GM19468 (cell line): ENCODE data around the gene CSNK1D.

Experiments used
- ATAC-seq: cut with Tn5 transposase; IDR thresholded peaks from one replicate; pipeline ENCODE4 v1.9.1; 2021; ENCODE audit warnings: mild to moderate bottlenecking, moderate library complexity, moderate number of reproducible peaks; ENCODE audit not compliant: unreplicated experiment; ENCODE audit errors: extremely low read depth

Gene CSNK1D

DNA sequence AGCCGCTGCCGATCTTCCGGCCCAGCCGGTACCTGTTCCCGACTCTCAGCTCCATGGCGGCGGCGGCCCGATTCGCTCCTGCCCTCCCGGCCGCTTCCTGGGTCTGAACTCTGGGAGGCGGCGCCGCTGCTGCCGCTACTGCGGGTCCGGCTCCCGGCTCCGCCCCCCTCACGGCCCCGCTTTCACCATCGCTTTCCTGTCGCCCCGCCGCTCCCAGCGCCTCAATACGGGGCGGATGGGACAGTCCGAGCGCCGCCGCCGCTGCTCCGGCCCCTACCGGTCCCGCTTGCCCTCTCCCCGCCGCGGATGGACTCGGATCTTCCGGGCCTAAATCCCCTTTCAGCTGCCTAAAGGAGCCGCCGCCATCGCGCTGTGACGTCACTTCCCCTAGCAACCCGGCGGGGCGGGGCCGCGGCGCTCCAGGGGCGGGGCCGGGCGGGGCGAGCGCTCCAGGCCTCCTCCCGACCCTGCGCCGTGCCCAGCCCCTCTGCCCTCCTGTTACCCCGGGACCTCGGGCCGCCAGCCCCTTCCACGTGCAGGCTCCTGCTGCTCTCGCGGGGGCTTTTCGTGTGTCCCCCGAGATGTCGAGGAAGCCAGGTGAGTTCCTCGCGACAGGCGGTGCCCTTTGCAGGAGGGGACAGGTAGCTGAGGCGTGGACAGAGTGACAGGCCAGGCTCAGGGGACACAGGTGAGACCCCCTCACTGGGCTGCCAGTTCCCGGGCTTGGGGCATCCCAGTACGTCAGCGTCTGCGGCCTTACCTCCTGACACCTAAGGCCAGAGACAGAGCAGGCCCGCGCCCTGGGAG lies at the start of gene CSNK1D:
Gene CSNK1D (minus strand): TSS at position 374 of the 807 bp plus-strand sequence. CDS start 319 bp downstream, at position 55.
- no peak for ATAC-seq

DNA sequence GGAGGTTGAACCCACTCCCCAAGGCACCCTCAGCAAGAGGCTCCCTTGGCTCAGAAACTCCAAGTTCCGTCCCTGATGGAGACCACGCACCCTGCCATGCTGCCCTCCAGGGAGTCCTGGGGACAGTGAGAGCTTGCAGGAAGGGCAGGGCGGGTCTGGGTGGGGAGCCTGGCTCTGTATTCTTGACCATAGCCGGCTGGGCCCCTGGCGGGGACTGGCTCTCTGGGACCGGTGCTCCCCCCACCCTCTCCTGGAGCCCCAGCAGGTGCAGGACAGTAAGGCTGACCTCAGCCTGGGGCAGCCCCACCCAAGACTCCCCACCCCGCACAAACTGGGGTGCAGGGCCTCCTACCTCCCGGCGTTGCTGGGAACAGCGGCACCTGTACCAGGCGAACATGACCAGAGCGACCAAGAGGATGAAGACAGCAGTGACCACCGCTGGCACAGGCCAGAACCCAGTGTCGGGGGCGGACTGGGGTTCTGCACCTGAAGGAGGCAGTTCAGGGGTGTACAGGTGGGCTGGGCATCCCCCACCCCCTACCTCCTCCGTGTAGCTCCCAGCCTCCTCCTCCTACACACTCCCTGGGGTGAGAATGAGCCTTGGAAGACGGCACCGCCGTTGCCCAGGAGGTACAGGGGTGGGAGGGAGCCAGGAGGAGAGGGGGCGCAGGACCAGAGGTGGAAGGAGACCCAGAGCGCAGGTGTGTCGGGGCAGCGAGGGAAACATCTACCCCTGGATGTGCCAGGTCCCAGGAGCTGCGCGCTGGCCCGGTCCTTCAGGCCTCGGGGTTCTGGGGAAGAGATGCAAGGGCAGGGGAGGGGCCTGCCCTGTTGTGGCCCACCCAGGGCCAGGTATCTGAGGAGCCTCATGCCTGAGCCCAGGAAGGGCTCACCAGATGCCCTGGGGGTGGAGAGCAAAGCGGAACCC lies 49.3 kb upstream of the CSNK1D start:
- ATAC-seq = no peak

- ATAC-seq = no peak
Observed at GRCh38 chr17:82321947-82322466, 48.5 kb upstream of the CSNK1D start.

DNA sequence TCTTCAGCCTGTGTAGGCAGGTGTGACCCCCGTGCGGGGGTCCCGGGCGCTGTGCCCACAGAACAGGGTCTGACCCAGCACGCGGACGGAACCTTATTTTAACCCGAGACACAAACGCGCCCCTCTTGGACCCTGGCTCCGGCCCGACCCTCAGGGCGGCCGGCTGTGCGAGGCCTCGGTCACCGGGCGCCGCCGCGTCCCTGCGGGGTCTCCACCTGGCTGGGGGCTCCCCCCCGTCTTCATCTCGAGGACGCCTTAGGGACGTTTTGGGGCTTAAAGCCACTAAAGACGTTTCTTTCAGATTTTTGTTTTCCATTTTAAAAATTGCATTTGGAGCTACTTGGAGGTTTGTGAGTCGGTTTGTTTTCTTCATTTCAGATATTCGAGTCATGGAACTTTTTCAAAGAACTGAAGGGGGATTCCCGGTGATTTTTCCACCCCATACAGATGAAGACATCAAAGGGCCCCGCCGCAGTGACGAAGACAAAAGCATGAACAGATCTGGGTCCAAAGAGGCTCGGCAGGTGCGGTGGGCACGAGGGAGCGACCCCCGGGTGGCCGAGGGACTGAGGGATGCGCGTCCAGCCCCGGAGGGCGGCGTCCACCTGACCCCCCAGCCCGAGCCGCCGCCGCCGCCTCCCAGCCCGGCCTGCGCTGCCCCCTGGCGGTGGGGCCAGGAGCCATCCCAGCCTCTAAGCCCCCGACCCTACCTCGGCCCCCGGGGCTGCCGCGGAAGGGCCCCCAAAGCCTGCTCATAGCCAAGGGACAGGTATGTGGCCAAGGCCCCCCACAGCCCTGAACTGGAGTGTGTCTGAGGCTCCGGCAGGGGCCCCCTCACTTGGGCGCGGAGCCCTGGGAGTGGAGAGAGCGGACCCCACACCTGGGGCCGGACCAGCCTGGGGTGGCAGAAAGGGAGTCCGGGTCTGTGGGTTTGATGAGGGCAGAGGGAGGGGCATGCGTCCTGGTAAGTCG lies 47.7 kb upstream of the CSNK1D start:
- no peak for ATAC-seq

- no peak for ATAC-seq
Observed at GRCh38 chr17:82320140-82320840, 46.8 kb upstream of the CSNK1D start.

GRCh38 chr17:82319619-82320062 lies 46.1 kb upstream of the CSNK1D start:
- ATAC-seq = no peak

- ATAC-seq = no peak
Observed at GRCh38 chr17:82318772-82319606, 45.5 kb upstream of the CSNK1D start.

GRCh38 chr17:82318169-82318498 lies 44.6 kb upstream of the CSNK1D start:
- ATAC-seq = no peak

GRCh38 chr17:82317394-82318168 lies 44.1 kb upstream of the CSNK1D start, which contains the start of gene CD7:
TSS of gene CD7 (minus strand) at chr17:82317608. CDS start at chr17:82317495, 113 bp downstream.
- no peak for ATAC-seq

GRCh38 chr17:82316651-82317393 lies 43.3 kb upstream of the CSNK1D start:
- ATAC-seq = no peak

- no peak for ATAC-seq
Observed at GRCh38 chr17:82315703-82316358, 42.3 kb upstream of the CSNK1D start.

DNA sequence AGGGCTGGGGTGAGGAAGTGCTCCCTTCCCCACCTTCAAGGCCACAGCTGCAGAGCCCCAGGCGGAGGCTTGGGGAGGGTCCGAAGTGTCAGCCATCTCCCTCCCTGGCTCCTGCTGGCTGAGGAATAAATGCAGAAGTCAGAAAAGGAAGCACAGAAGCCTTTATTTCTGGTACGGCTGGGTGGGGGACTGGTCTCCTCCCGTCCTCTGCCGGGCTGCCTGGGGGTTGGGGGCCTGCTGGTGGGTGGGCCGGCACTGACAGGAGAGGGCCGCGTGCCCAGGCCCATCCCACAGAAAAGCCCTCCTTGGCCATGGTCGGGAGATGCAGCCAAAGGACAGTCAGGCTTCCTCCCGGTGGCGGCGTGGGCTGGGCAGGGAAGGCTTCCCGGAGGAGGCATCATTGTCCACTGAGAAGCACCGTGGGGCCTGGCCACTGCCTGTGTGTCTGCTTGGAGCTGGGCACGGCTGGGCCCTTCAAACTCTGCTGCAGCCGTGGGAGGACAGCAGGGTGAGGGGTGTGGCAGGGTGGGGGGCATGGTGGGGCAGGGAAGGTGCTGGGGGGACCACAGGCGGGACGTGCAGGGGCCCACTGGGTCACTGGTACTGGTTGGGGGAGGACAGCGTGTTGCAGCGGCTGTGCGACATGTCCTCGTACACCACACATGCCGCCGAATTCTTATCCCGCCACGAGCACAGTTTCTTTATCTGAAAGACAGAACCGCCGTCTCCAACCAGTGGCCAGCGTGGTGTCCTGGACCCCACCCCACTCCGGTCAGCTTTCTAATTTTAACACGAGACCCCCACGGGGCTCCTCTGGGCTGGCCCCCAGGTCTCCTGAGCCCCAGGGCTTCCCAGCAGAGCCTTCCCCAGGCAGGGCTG lies 41.5 kb upstream of the CSNK1D start:
- no peak for ATAC-seq

DNA sequence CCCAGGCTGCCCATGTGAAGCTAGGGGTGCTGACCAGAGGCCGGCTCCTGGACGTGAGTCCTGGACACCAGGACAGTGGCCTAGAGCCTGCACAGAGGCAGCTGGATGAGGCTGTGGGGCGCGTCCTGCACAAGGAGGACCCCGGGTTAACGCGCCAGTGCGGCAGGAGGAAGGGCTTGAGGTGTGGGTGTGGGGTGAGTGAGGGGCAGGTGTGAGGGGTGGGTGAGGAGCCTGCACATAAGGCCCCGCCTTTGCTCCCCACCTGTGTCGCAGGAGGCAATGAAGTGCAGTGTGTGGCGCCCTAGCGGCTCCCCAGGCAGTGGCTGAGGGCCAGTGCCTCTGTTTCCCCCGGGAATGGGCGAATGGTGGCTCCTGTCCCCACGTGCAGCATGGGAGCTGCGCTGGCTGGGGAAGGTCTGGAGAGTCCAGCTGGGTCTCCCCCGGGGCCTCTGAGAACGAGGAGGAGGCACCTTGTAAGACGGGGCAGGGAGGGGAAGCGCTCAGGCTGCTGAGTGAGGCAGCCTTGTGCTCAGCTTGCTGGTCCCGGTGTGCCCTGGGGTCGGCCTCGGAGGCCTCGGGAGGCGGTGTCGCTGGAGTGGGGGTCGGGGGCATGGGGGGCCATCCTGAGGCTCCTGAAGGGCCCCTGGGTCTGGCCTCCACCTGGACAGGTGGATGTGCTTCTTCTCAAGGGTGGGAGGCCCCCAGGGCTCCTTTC lies 40.7 kb upstream of the CSNK1D start:
- ATAC-seq = no peak

GRCh38 chr17:82313195-82314011 lies 39.9 kb upstream of the CSNK1D start:
- no peak for ATAC-seq
